ENCODE results near the gene MTHFD1L.

Gene MTHFD1L

DNA sequence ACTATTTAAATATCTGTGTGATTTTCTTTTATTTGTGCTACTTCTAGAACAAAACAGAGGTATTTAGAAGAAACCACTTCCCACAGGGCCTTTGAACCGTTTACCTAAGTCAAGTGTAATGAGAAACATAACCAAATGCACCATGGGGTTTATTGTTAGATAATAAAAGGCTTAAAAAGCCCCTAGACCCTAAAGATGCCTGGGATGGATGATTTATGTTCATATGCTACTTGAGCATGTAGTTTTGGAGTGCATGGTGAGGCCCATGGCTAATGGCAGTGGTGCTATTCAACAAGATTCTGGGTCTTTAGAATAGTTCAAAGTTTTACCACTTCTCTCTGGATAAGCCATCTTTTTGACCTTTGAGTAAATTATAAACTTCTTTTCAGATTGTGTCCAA is 65.9 kb downstream of the MTHFD1L start:
- DNase-seq (ENCODE audit: low read depth) = no peak
- TF ChIP-seq, protein P1, sequence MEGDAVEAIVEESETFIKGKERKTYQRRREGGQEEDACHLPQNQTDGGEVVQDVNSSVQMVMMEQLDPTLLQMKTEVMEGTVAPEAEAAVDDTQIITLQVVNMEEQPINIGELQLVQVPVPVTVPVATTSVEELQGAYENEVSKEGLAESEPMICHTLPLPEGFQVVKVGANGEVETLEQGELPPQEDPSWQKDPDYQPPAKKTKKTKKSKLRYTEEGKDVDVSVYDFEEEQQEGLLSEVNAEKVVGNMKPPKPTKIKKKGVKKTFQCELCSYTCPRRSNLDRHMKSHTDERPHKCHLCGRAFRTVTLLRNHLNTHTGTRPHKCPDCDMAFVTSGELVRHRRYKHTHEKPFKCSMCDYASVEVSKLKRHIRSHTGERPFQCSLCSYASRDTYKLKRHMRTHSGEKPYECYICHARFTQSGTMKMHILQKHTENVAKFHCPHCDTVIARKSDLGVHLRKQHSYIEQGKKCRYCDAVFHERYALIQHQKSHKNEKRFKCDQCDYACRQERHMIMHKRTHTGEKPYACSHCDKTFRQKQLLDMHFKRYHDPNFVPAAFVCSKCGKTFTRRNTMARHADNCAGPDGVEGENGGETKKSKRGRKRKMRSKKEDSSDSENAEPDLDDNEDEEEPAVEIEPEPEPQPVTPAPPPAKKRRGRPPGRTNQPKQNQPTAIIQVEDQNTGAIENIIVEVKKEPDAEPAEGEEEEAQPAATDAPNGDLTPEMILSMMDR (IDR thresholded peaks at IDR 0.05; ENCODE audit: control insufficient read depth, extremely low read depth, insufficient read depth) = no peak

DNA sequence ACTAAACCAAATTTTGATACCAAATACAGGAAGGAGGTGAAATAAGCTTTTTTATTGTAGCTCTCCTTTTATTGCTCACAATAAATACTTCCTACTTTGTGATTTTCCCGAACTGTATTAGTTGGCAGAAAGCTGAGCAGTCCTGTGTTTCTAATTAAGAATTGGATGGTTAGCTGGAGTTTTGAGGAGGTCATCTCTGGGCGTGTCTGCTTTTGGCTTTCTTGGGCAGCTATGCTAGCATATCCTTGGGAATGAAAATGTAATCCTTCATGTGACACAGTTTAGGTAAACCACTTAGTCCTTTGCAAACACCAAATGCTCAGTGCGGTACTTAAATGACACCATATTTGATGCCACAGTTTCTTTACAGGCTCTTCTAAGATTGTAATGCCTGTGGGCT is 67.5 kb downstream of the MTHFD1L start:
- TF ChIP-seq, protein P1 (IDR thresholded peaks at IDR 0.05; ENCODE audit: control insufficient read depth, extremely low read depth, insufficient read depth) = no peak
- no peak for DNase-seq (ENCODE audit: low read depth)
- no peak overlapping the region for H3K4me3 ChIP-seq (ENCODE audit: low read depth, low read length)

More for the DNA sequence above, 65.9 kb downstream of the MTHFD1L start:
- H3K4me3 ChIP-seq (ENCODE audit: low read depth, low read length) = no peak overlapping the region

DNA sequence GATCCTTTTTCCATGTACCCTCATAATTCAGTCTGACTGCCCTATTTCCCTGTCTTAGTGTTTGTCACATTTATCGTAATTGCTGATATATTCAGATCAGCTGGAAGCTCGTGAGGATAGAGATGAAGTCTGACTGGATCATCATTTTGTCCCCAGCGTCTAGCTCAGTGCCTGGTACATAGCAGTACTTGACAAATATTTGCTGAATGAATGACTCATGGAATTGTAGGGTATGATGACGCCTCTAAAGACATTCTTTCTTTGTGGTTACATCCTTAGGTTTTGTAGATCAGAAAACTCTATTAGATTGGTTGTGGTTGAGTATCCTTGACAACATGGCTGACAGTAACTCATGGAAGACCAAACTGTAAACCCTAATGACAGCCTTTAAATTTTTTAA is 68.9 kb downstream of the MTHFD1L start:
- TF ChIP-seq, protein P1 (IDR thresholded peaks at IDR 0.05; ENCODE audit: control insufficient read depth, extremely low read depth, insufficient read depth) = no peak
- no peak for DNase-seq (ENCODE audit: low read depth)
- H3K4me3 ChIP-seq (ENCODE audit: low read depth, low read length) = no peak overlapping the region

DNA sequence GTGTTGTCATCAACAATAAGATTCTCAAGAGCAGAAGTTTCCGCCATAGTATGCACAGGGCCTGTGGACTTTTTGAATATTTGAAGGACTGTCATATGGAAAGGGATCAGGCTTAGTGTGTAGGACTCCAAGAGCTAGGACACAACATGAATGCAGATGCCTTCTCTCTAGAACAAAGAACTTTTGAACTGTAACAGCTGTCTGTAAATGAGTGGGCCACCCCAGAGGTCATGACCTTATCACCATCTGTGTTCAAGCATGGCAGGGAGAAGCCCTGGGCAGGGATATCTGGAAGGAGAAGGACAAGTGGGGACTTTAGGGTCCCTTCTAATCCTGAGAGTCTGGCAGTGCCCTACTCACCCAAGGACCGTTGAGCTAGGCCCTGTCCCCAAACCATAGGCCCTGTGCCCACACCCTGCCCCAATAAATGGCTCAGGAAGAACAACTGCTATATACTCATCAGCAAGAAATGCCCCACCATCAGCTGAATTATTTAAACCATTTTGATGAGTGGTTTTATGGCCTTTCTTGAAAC is 70.6 kb downstream of the MTHFD1L start:
- TF ChIP-seq, protein P1 (IDR thresholded peaks at IDR 0.05; ENCODE audit: control insufficient read depth, extremely low read depth, insufficient read depth) = no peak
- no peak overlapping the region for H3K4me3 ChIP-seq (ENCODE audit: low read depth, low read length)
- no peak for DNase-seq (ENCODE audit: low read depth)

DNA sequence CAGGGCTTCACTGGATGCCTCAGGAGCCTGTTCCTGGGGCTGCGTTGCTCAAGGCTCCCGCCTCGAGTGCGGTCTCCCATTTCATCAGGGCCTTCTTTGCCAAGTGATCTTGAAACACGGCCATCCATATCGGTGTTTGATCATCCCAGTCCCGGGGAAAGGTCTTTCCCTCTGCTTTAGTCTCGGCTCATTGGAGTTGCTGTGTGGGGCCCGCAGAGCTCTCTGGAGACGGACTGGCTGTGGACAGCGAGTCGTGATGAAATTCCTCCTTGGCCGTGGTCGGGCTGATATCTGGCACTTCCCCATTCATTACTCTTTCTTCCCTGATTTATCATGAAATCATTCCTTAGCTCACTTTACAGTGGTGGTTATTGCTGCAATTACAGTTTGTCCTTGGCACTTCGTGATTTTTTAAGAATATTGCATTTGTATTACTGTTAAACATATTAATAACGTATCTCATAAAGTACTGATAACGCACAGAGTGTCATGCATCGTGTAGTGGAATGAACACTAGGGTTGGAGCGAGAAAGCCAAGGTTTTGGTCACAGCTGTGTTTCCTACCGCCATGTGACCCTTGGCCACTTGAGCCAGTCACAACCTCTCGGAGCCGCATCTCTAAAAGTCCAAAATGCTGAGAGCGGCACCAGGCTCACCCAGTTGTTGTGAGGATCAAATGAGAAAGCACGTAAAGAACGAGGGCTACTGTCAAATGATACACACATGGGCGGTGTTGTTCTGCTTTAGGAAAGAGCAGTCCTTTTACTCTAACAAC is 71.8 kb downstream of the MTHFD1L start:
- DNase-seq (ENCODE audit: low read depth) = no peak
- TF ChIP-seq, protein P1 (IDR thresholded peaks at IDR 0.05; ENCODE audit: control insufficient read depth, extremely low read depth, insufficient read depth) = no peak
- H3K4me3 ChIP-seq (ENCODE audit: low read depth, low read length) = no peak overlapping the region

DNA sequence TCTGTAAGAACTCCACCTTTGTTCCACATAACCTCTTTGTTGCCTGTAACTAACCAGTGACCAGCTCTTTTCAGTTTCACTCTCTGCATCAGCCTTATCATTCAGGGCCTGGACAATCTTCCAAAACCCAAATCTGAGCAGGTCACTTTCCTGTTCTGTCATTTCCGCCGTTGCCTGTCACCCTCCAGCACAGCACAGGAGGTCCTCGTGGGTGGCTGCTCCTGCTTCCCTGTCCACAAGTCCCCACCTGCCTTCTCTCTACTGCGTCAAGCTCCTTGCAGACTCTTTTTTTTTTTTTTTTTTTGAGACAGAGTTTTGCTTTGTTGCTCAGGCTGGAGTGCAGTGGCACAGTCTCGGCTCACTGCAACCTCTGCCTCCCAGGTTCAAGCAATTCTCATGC is 73.9 kb downstream of the MTHFD1L start:
- H3K4me3 ChIP-seq (ENCODE audit: low read depth, low read length) = no peak overlapping the region
- TF ChIP-seq, protein P1 (IDR thresholded peaks at IDR 0.05; ENCODE audit: control insufficient read depth, extremely low read depth, insufficient read depth) = no peak
- no peak for DNase-seq (ENCODE audit: low read depth)

Measured in LNCaP clone FGC (cell line).